Nephron (organoid): ENCODE results near the gene C19orf47.

ENCODE experiments used
- H3K27ac Mint-ChIP-seq, 3 experiments: 2 replicates each; pipeline ENCODE4 v1.8.0; 2020; ENCODE audit warnings: mixed read lengths in 3 of 3, mild to moderate bottlenecking in 2 of 3, moderate library complexity in 1 of 3
- H3K27me3 Mint-ChIP-seq: 2 replicates; pipeline ENCODE4 v1.8.0; 2021; ENCODE audit warnings: low read depth, mild to moderate bottlenecking, moderate library complexity, mixed read lengths
- H3K36me3 Mint-ChIP-seq: 2 replicates; pipeline ENCODE4 v1.8.0; 2020; ENCODE audit warnings: low read depth, mixed read lengths
- H3K4me1 Mint-ChIP-seq: 2 replicates; pipeline ENCODE4 v1.8.0; 2020; ENCODE audit warnings: mixed read lengths
- H3K4me3 Mint-ChIP-seq, 3 experiments: 2 replicates each; pipeline ENCODE4 v1.8.0; 2020; ENCODE audit warnings: mild to moderate bottlenecking in 3 of 3, mixed read lengths in 3 of 3, moderate library complexity in 2 of 3
- H3K9me3 Mint-ChIP-seq: 2 replicates; pipeline ENCODE4 v1.8.0; 2020; ENCODE audit warnings: mixed read lengths
- CTCF ChIP-seq, 3 experiments: fragments of 200-600 bp; sonication (generic); IDR thresholded peaks; one replicate each; pipeline ENCODE4 v1.5.0; 2021; ENCODE audit warnings: antibody characterized with exemption in 3 of 3; ENCODE audit not compliant: unreplicated experiment in 3 of 3

C19orf47 gene

GRCh38 chr19:40279120-40279551 is 69.1 kb downstream of the C19orf47 start:
- Mint-ChIP-seq H3K4me1 (peaks cover 69% of the 10 kb centered on the region), H3K36me3 (no peaks in the 10 kb centered on the region), H3K4me3 (peak overlapping the region; percentile 27 to 87 (median 72)), H3K27me3 (no peaks in the 10 kb centered on the region), H3K27ac (peak overlapping the region; percentile 96 to 98 (median 97)), H3K9me3 (no peaks in the 10 kb centered on the region)
- TF ChIP-seq CTCF (IDR thresholded peaks at IDR 0.05; ENCODE audit: unreplicated experiment in 3 of 3) = no peak

- Mint-ChIP-seq H3K9me3 (no peaks in the 10 kb centered on the region), H3K27me3 (no peaks in the 10 kb centered on the region), H3K36me3 (peaks cover 3% of the 10 kb centered on the region), H3K27ac (peak overlapping the region; percentile 96 to 98 (median 97)), H3K4me1 (peaks cover 69% of the 10 kb centered on the region), H3K4me3 (peak overlapping the region; percentile 61 to 87 (median 72))
- TF ChIP-seq CTCF (IDR thresholded peaks at IDR 0.05; ENCODE audit: unreplicated experiment in 3 of 3) = no peak
Observed at GRCh38 chr19:40278361-40279035, 69.7 kb downstream of the C19orf47 start.

- Mint-ChIP-seq H3K27ac (peak overlapping the region; percentile 96 to 98 (median 97)), H3K9me3 (no peaks in the 10 kb centered on the region), H3K27me3 (no peaks in the 10 kb centered on the region), H3K36me3 (peaks cover 7% of the 10 kb centered on the region), H3K4me1 (peaks cover 64% of the 10 kb centered on the region), H3K4me3 (peak overlapping the region; percentile 26 to 87 (median 72))
- TF ChIP-seq CTCF (IDR thresholded peaks at IDR 0.05; ENCODE audit: unreplicated experiment in 3 of 3) = no peak
Observed at GRCh38 chr19:40277356-40278059, 70.7 kb downstream of the C19orf47 start.

- peaks cover 52% of the 10 kb centered on the region for H3K4me1 Mint-ChIP-seq
- H3K9me3 Mint-ChIP-seq = no peaks in the 10 kb centered on the region
- H3K36me3 Mint-ChIP-seq = peaks cover 9% of the 10 kb centered on the region
- no peak for TF ChIP-seq CTCF (IDR thresholded peaks at IDR 0.05; ENCODE audit: unreplicated experiment in 3 of 3)
- peak overlapping the region in 1 of 3 experiments; percentile 63 for H3K4me3 Mint-ChIP-seq
- H3K27me3 Mint-ChIP-seq = no peaks in the 10 kb centered on the region
- H3K27ac Mint-ChIP-seq = peak overlapping the region; percentile 49 to 86 (median 68)
Observed at GRCh38 chr19:40274585-40275544, 73.3 kb downstream of the C19orf47 start.

- Mint-ChIP-seq H3K9me3 (no peaks in the 10 kb centered on the region), H3K36me3 (peaks cover 9% of the 10 kb centered on the region), H3K27me3 (no peaks in the 10 kb centered on the region), H3K4me1 (peaks cover 56% of the 10 kb centered on the region), H3K27ac (peak overlapping the region; percentile 49 to 86 (median 75)), H3K4me3 (peak overlapping the region in 2 of 3 experiments; percentile 15 to 43)
- no peak for TF ChIP-seq CTCF (IDR thresholded peaks at IDR 0.05; ENCODE audit: unreplicated experiment in 3 of 3)
Observed at GRCh38 chr19:40273469-40274360, 74.5 kb downstream of the C19orf47 start.
